Calu3 (cell line): ENCODE measurements around the gene PPP2R5E. TPM values are rescaled to one million over a fixed set of nuclear protein-coding genes. Genes with fewer than 3 reads are reported as not detected.

ENCODE experiments used
- BruUV-seq: library from RNA; stranded (reverse); fragments of 400-500 nt; replicated peaks from 2 replicates; lab custom pipeline; 2021; lab: Mats Ljungman, UMichigan
- CTCF ChIA-PET: fragments of 300-600 bp; sonication (Branson Sonifier 250); formaldehyde crosslinking; loops from one replicate; lab custom pipeline; 2022; ENCODE audit warnings: antibody characterized with exemption; lab: Charles Lee
- DNase-seq: peaks from one replicate; pipeline ENCODE4 v3.0.0; 2022
- H3K27ac Mint-ChIP-seq: one replicate; pipeline ENCODE4 v1.8.0; 2022; ENCODE audit warnings: mixed read lengths; ENCODE audit not compliant: unreplicated experiment
- H3K27me3 Mint-ChIP-seq: one replicate; pipeline ENCODE4 v1.8.0; 2022; ENCODE audit warnings: mixed read lengths; ENCODE audit not compliant: unreplicated experiment
- H3K36me3 Mint-ChIP-seq: one replicate; pipeline ENCODE4 v1.8.0; 2022; ENCODE audit warnings: mild to moderate bottlenecking, moderate library complexity, mixed read lengths; ENCODE audit not compliant: insufficient read depth, unreplicated experiment
- H3K4me1 Mint-ChIP-seq: one replicate; pipeline ENCODE4 v1.8.0; 2022; ENCODE audit warnings: mild to moderate bottlenecking, low read depth, mixed read lengths; ENCODE audit not compliant: unreplicated experiment
- H3K4me3 Mint-ChIP-seq: one replicate; pipeline ENCODE4 v1.8.0; 2022; ENCODE audit warnings: mild to moderate bottlenecking, low read depth, moderate library complexity, mixed read lengths; ENCODE audit not compliant: unreplicated experiment
- H3K9me3 Mint-ChIP-seq: one replicate; pipeline ENCODE4 v1.8.0; 2022; ENCODE audit warnings: low read depth, mixed read lengths; ENCODE audit not compliant: unreplicated experiment
- intact Hi-C: fragments of 100-400 bp; cut with micrococcal nuclease; formaldehyde crosslinking; loops from one replicate; pipeline ENCODE4 v1.10.0; 2022; ENCODE audit not compliant: unreplicated experiment
- total RNA-seq: library from RNA; stranded (reverse); gene quantifications from 2 replicates; pipeline ENCODE4 v1.2.3, GENCODE V29; 2022
- TF ChIP-seq, protein P1 (sequence below): fragments of 200-600 bp; IDR thresholded peaks from one replicate; pipeline ENCODE4 v1.8.0; 2022; ENCODE audit warnings: antibody characterized with exemption; ENCODE audit not compliant: unreplicated experiment

Gene PPP2R5E
- total RNA-seq, 1 experiment from 2014 or later: 52.5 TPM

DNA sequence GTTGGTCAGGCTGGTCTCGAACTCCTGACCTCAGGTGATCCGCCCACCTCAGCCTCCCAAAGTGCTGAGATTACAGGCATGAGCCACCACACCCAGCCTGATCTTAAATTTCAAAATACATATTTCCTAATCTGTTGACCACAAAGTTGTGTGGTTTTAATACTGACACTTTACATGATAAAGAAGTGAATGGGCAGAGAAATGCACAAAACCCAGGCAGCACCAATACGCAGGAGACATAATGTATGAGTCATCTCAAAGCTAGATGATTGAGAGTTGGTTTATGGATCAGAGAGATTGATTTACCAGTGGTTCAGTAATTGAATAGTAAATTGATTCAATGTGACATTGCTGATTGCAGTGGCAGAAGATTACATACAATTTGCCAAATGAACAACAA is 19.2 kb upstream of the PPP2R5E start:
- DNase-seq: peak; percentile 4
- Mint-ChIP-seq H3K27ac (no peak overlapping the region), H3K9me3 (peaks cover 2% of the 10 kb centered on the region), H3K27me3 (no peaks in the 10 kb centered on the region), H3K4me3 (no peak overlapping the region), H3K4me1 (peaks cover 18% of the 10 kb centered on the region), H3K36me3 (peaks cover 10% of the 10 kb centered on the region)
- TF ChIP-seq, protein P1, sequence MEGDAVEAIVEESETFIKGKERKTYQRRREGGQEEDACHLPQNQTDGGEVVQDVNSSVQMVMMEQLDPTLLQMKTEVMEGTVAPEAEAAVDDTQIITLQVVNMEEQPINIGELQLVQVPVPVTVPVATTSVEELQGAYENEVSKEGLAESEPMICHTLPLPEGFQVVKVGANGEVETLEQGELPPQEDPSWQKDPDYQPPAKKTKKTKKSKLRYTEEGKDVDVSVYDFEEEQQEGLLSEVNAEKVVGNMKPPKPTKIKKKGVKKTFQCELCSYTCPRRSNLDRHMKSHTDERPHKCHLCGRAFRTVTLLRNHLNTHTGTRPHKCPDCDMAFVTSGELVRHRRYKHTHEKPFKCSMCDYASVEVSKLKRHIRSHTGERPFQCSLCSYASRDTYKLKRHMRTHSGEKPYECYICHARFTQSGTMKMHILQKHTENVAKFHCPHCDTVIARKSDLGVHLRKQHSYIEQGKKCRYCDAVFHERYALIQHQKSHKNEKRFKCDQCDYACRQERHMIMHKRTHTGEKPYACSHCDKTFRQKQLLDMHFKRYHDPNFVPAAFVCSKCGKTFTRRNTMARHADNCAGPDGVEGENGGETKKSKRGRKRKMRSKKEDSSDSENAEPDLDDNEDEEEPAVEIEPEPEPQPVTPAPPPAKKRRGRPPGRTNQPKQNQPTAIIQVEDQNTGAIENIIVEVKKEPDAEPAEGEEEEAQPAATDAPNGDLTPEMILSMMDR: no peak
- BruUV-seq: no TSS peak
- CTCF ChIA-PET: interaction anchor here (0.5 kb wide), 2 partner anchors 11 to 13 kb away, joined by 3 to 5 read pairs; no protein-coding TSS in a partner anchor
- intact Hi-C loops: loop anchor here (2.0 kb wide), 1 partner anchor 18 kb away; no protein-coding TSS in a partner anchor

DNA sequence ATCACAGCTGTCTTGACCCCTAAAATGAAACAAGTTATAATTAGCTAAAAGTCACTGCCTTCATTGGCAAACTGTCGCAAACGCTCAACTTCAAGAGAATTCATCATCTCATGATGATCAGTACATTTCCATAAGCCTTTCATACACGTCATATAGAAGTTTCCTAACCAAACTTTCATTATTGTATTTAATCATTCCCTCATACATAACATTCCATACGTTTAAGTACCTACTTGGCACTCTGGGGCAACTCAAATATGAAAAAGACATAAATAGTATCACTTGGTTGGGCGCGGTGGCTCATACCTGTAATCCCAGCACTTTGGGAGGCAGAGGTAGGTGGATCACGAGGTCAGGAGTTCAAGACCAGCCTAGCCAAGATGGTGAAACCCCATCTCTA is 12.4 kb upstream of the PPP2R5E start:
- no peaks in the 10 kb centered on the region for H3K4me1 Mint-ChIP-seq
- H3K4me3 Mint-ChIP-seq: no peak overlapping the region
- TF ChIP-seq, protein P1: no peak
- CTCF ChIA-PET: interaction anchor here (0.6 kb wide), 1 partner anchor 15 kb away, joined by 3 read pairs; no protein-coding TSS in a partner anchor
- intact Hi-C loops: no loop called here
- no peak for DNase-seq
- H3K27me3 Mint-ChIP-seq: no peaks in the 10 kb centered on the region
- H3K27ac Mint-ChIP-seq: no peak overlapping the region
- no peaks in the 10 kb centered on the region for H3K36me3 Mint-ChIP-seq
- BruUV-seq: no TSS peak
- H3K9me3 Mint-ChIP-seq: no peaks in the 10 kb centered on the region

DNA sequence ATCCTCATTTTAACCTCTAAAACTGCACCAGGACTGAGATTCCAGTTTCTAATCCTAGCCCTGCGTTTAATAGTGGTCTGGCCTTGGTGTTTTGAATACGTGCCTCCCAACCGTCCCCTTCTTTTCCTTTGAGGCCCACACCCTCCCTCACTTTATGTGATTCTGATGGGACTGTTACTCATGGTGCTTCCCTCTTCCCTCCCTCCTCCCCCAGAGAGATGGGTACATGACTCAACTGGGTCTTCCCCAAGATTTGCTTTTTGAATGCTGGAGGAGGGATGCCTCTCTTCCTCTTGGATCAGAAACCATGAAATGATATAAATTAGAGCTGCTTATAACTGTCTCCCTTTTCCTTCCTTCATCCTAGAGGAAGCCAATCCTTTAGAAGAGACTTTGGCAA is 8.2 kb upstream of the PPP2R5E start:
- H3K27me3 Mint-ChIP-seq: no peaks in the 10 kb centered on the region
- CTCF ChIA-PET: interaction anchor here (0.7 kb wide), 1 partner anchor 63 kb away, joined by 3 read pairs; no protein-coding TSS in a partner anchor
- no TSS peak for BruUV-seq
- no peak overlapping the region for H3K27ac Mint-ChIP-seq
- no peaks in the 10 kb centered on the region for H3K9me3 Mint-ChIP-seq
- intact Hi-C loops: no loop called here
- no peaks in the 10 kb centered on the region for H3K4me1 Mint-ChIP-seq
- no peak overlapping the region for H3K4me3 Mint-ChIP-seq
- no peak for DNase-seq
- H3K36me3 Mint-ChIP-seq: no peaks in the 10 kb centered on the region
- TF ChIP-seq, protein P1: no peak

- DNase-seq: no peak
- H3K9me3 Mint-ChIP-seq: no peaks in the 10 kb centered on the region
- intact Hi-C loops: no loop called here
- H3K4me3 Mint-ChIP-seq: no peak overlapping the region
- peaks cover 18% of the 10 kb centered on the region for H3K36me3 Mint-ChIP-seq
- no TSS peak for BruUV-seq
- H3K4me1 Mint-ChIP-seq: peaks cover 13% of the 10 kb centered on the region
- H3K27me3 Mint-ChIP-seq: no peaks in the 10 kb centered on the region
- TF ChIP-seq, protein P1: no peak
- CTCF ChIA-PET: no interaction called here
- no peak overlapping the region for H3K27ac Mint-ChIP-seq
Measured at GRCh38 chr14:63547798-63548335, 4.7 kb upstream of the PPP2R5E start.
